RWPE2 (cell line): ENCODE measurements around the gene GRAMD4.

Source experiments
- ATAC-seq: fragments of 200-7000 bp; cut with Tn5 transposase; 3 replicates; pipeline ENCODE4 v1.9.1; 2021; ENCODE audit warnings: low read depth
- DNase-seq: peaks from one replicate; pipeline ENCODE4 v3.0.0-alpha.2; 2020; ENCODE audit warnings: low spot score
- H3K27ac ChIP-seq: fragments of 450-650 bp; 2 replicates; pipeline ENCODE4 v1.5.1; 2017; ENCODE audit warnings: mild to moderate bottlenecking; ENCODE audit not compliant: poor library complexity, severe bottlenecking
- H3K27me3 ChIP-seq: fragments of 250-450 bp; sonication (Bioruptor Pico); 2 replicates; pipeline ENCODE4 v1.5.1; 2021; ENCODE audit warnings: mild to moderate bottlenecking, moderate library complexity; ENCODE audit not compliant: insufficient read depth, poor library complexity, severe bottlenecking
- H3K36me3 ChIP-seq: fragments of 250-450 bp; sonication (Bioruptor Pico); 2 replicates; pipeline ENCODE4 v1.5.1; 2020; ENCODE audit warnings: low read depth, mild to moderate bottlenecking, moderate library complexity
- H3K4me1 ChIP-seq: fragments of 250-450 bp; sonication (Bioruptor Pico); 2 replicates; pipeline ENCODE4 v1.5.1; 2021; ENCODE audit warnings: mild to moderate bottlenecking, moderate library complexity; ENCODE audit not compliant: insufficient read depth, poor library complexity, severe bottlenecking
- H3K4me3 ChIP-seq: fragments of 250-450 bp; sonication (Bioruptor Pico); 2 replicates; pipeline ENCODE4 v1.5.1; 2021; ENCODE audit warnings: mild to moderate bottlenecking, moderate library complexity; ENCODE audit not compliant: severe bottlenecking
- H3K9me3 ChIP-seq: fragments of 250-450 bp; sonication (Bioruptor Pico); 2 replicates; pipeline ENCODE4 v1.5.1; 2021; ENCODE audit warnings: mild to moderate bottlenecking, moderate library complexity; ENCODE audit not compliant: severe bottlenecking
- CTCF ChIP-seq: fragments of 450-650 bp; IDR thresholded peaks from one replicate; pipeline ENCODE4 v1.5.1; 2017; ENCODE audit warnings: mild to moderate bottlenecking, moderate library complexity; ENCODE audit not compliant: poor library complexity, severe bottlenecking

GRAMD4 gene

GRCh38 chr22:46650078-46650810 lies 30.1 kb downstream of the GRAMD4 start:
- no peak for TF ChIP-seq CTCF
- Histone ChIP-seq H3K4me3 (no peak overlapping the region), H3K9me3 (no peaks in the 10 kb centered on the region), H3K36me3 (no peaks in the 10 kb centered on the region), H3K4me1 (peaks cover 7% of the 10 kb centered on the region), H3K27ac (no peak overlapping the region), H3K27me3 (no peaks in the 10 kb centered on the region)
- ATAC-seq (no peak), DNase-seq (no peak)

GRCh38 chr22:46651316-46651715 lies 31.1 kb downstream of the GRAMD4 start:
- H3K27me3 ChIP-seq, result no peaks in the 10 kb centered on the region
- peaks cover 7% of the 10 kb centered on the region for H3K4me1 ChIP-seq
- H3K36me3 ChIP-seq, result no peaks in the 10 kb centered on the region
- H3K4me3 ChIP-seq, result no peak overlapping the region
- H3K27ac ChIP-seq, result no peak overlapping the region
- DNase-seq (no peak), ATAC-seq (no peak)
- TF ChIP-seq CTCF, result no peak
- no peaks in the 10 kb centered on the region for H3K9me3 ChIP-seq

- no peak overlapping the region for H3K27ac ChIP-seq
- no peaks in the 10 kb centered on the region for H3K9me3 ChIP-seq
- no peak for DNase-seq
- H3K36me3 ChIP-seq, result no peaks in the 10 kb centered on the region
- ATAC-seq, result no peak
- TF ChIP-seq CTCF, result no peak
- H3K4me3 ChIP-seq, result no peak overlapping the region
- peaks cover 7% of the 10 kb centered on the region for H3K4me1 ChIP-seq
- no peaks in the 10 kb centered on the region for H3K27me3 ChIP-seq
Observed at GRCh38 chr22:46652081-46652846, 32.1 kb downstream of the GRAMD4 start.

GRCh38 chr22:46652847-46653331 lies 32.7 kb downstream of the GRAMD4 start:
- Histone ChIP-seq H3K27ac (no peak overlapping the region), H3K9me3 (no peaks in the 10 kb centered on the region), H3K4me3 (no peak overlapping the region), H3K27me3 (no peaks in the 10 kb centered on the region), H3K36me3 (no peaks in the 10 kb centered on the region), H3K4me1 (peaks cover 9% of the 10 kb centered on the region)
- DNase-seq, result no peak
- TF ChIP-seq CTCF, result no peak
- ATAC-seq, result no peak
